IMR-90 (cell line): ENCODE measurements around the gene GRAMD4. TPM values are rescaled to one million over a fixed set of nuclear protein-coding genes. Genes with fewer than 3 reads are reported as not detected.

Experiments
- ATAC-seq: fragments of 200-7000 bp; cut with Tn5 transposase; 2 replicates; pipeline ENCODE4 v1.9.1; 2020; ENCODE audit warnings: low read depth, mild to moderate bottlenecking, moderate library complexity
- BruUV-seq: library from RNA; stranded (reverse); fragments of 400-500 nt; replicated peaks from 2 replicates; lab custom pipeline; 2021; lab: Mats Ljungman, UMichigan
- CTCF ChIA-PET: fragments of 300-600 bp; formaldehyde crosslinking; extraction: SDS; loops from one replicate; lab custom pipeline; 2021; ENCODE audit warnings: antibody characterized with exemption; lab: Yijun Ruan, JAX
- POLR2A ChIA-PET: fragments of 300-600 bp; sonication (Branson Sonifier 250); formaldehyde crosslinking; loops from one replicate; lab custom pipeline; 2022; ENCODE audit warnings: antibody characterized with exemption; ENCODE audit not compliant: unreplicated experiment; lab: Charles Lee
- DNase-seq: peaks from one replicate; pipeline ENCODE4 v3.0.0; 2013
- H2AFZ ChIP-seq: replicated peaks from 2 replicates; pipeline ENCODE3; 2013; ENCODE audit warnings: low read length, mild to moderate bottlenecking; ENCODE audit not compliant: poor library complexity
- H2AK5ac ChIP-seq: 2 replicates; pipeline ENCODE4 v1.6.1; 2013; ENCODE audit warnings: low read depth, low read length, inconsistent platforms
- H2AK9ac ChIP-seq: replicated peaks from 2 replicates; pipeline ENCODE3; 2013; ENCODE audit warnings: mild to moderate bottlenecking, low read depth, low read length, moderate library complexity; ENCODE audit not compliant: poor library complexity
- H2BK120ac ChIP-seq: 2 replicates; pipeline ENCODE4 v1.6.1; 2013; ENCODE audit warnings: low read depth, low read length, inconsistent platforms
- H2BK15ac ChIP-seq: 3 replicates; pipeline ENCODE4 v1.6.1; 2013; ENCODE audit warnings: low read depth, low read length, inconsistent platforms
- H2BK20ac ChIP-seq: 2 replicates; pipeline ENCODE4 v1.6.1; 2013; ENCODE audit warnings: low read depth, mild to moderate bottlenecking, inconsistent platforms, low read length, moderate library complexity
- H2BK5ac ChIP-seq: 2 replicates; pipeline ENCODE4 v1.6.1; 2013; ENCODE audit warnings: mild to moderate bottlenecking, low read depth, low read length, inconsistent platforms; ENCODE audit not compliant: poor library complexity, severe bottlenecking
- H3K14ac ChIP-seq: replicated peaks from 2 replicates; pipeline ENCODE4 v1.6.1; 2013; ENCODE audit warnings: low read depth, low read length, inconsistent platforms
- H3K18ac ChIP-seq: 2 replicates; pipeline ENCODE4 v1.6.1; 2013; ENCODE audit warnings: low read depth, low read length, control low read depth
- H3K23ac ChIP-seq: 2 replicates; pipeline ENCODE4 v1.6.1; 2013; ENCODE audit warnings: low read depth, low read length, inconsistent platforms
- H3K27ac ChIP-seq: 2 replicates; pipeline ENCODE4 v1.5.1; 2013; ENCODE audit warnings: mild to moderate bottlenecking, control low read depth, low read length; ENCODE audit not compliant: insufficient read depth
- H3K27me3 ChIP-seq: 2 replicates; pipeline ENCODE4 v1.6.1; 2013; ENCODE audit warnings: low read length; ENCODE audit not compliant: control insufficient read depth, insufficient read depth
- H3K36me3 ChIP-seq: 2 replicates; pipeline ENCODE4 v1.6.1; 2013; ENCODE audit warnings: low read length, mixed read lengths; ENCODE audit not compliant: control insufficient read depth, insufficient read depth
- H3K4ac ChIP-seq: 2 replicates; pipeline ENCODE4 v1.6.1; 2013; ENCODE audit warnings: low read depth, low read length, inconsistent platforms
- H3K4me1 ChIP-seq: 2 replicates; pipeline ENCODE4 v1.6.1; 2013; ENCODE audit warnings: low read length, mixed read lengths; ENCODE audit not compliant: control insufficient read depth, insufficient read depth
- H3K4me2 ChIP-seq: 2 replicates; pipeline ENCODE4 v1.6.1; 2013; ENCODE audit warnings: low read depth, mild to moderate bottlenecking, control low read depth, low read length, moderate library complexity
- H3K4me3 ChIP-seq: 2 replicates; pipeline ENCODE4 v1.5.1; 2013; ENCODE audit warnings: low read depth, mild to moderate bottlenecking, control low read depth, low read length, moderate library complexity; ENCODE audit not compliant: insufficient read depth
- H3K56ac ChIP-seq: 2 replicates; pipeline ENCODE4 v1.6.1; 2013; ENCODE audit warnings: low read length, inconsistent platforms; ENCODE audit not compliant: insufficient read depth; ENCODE audit errors: extremely low read depth
- H3K79me1 ChIP-seq, 2 experiments: 2 replicates each; pipeline ENCODE4 v1.6.1; 2013; ENCODE audit warnings: low read length in 2 of 2, inconsistent platforms in 1 of 2, low read depth in 1 of 2
- H3K9ac ChIP-seq: 2 replicates; pipeline ENCODE4 v1.6.1; 2013; ENCODE audit warnings: low read depth, low read length, control low read depth
- H3K9me1 ChIP-seq: 2 replicates; pipeline ENCODE4 v1.6.1; 2013; ENCODE audit warnings: low read length, inconsistent platforms; ENCODE audit not compliant: insufficient read depth
- H3K9me3 ChIP-seq: 2 replicates; pipeline ENCODE4 v1.6.1; 2013; ENCODE audit warnings: low read length; ENCODE audit not compliant: control insufficient read depth, insufficient read depth
- H4K20me1 ChIP-seq: 2 replicates; pipeline ENCODE4 v1.6.1; 2013; ENCODE audit warnings: low read length, inconsistent platforms; ENCODE audit not compliant: insufficient read depth
- H4K5ac ChIP-seq: 2 replicates; pipeline ENCODE4 v1.6.1; 2013; ENCODE audit warnings: mild to moderate bottlenecking, low read depth, low read length, control low read depth
- H4K8ac ChIP-seq, 2 experiments: 2 replicates each; pipeline ENCODE4 v1.6.1; 2013; ENCODE audit warnings: low read depth in 2 of 2, low read length in 2 of 2, control low read depth in 1 of 2, inconsistent platforms in 1 of 2
- H4K91ac ChIP-seq: 2 replicates; pipeline ENCODE4 v1.6.1; 2013; ENCODE audit warnings: low read depth, low read length, inconsistent platforms; ENCODE audit not compliant: insufficient read depth
- BHLHE40 ChIP-seq: fragments of 150-350 bp; IDR thresholded peaks from 2 replicates; pipeline ENCODE4 v1.6.1; 2016; ENCODE audit warnings: mild to moderate bottlenecking, low read depth, low read length
- CHD1 ChIP-seq: IDR thresholded peaks from 2 replicates; pipeline ENCODE4 v1.6.1; 2012; ENCODE audit warnings: low read depth, low read length, improper control_type of control experiment
- CTCF ChIP-seq: conservative IDR thresholded peaks from 2 replicates; pipeline ENCODE4 v1.5.1; 2012; ENCODE audit warnings: mild to moderate bottlenecking, low read depth, low read length, improper control_type of control experiment
- ELK1 ChIP-seq: fragments of 150-350 bp; IDR thresholded peaks from 2 replicates; pipeline ENCODE4 v1.6.1; 2016; ENCODE audit warnings: low read depth, mild to moderate bottlenecking, low read length, moderate library complexity, borderline replicate concordance
- POLR2A ChIP-seq: IDR thresholded peaks from 2 replicates; pipeline ENCODE4 v1.6.1; 2012; ENCODE audit warnings: mild to moderate bottlenecking, low read depth, low read length
- RAD21 ChIP-seq: IDR thresholded peaks from 2 replicates; pipeline ENCODE4 v1.6.1; 2012; ENCODE audit warnings: low read length, improper control_type of control experiment
- RCOR1 ChIP-seq: IDR thresholded peaks from 2 replicates; pipeline ENCODE4 v1.6.1; 2012; ENCODE audit warnings: mild to moderate bottlenecking, low read length, improper control_type of control experiment; ENCODE audit not compliant: insufficient replicate concordance
- USF2 ChIP-seq: fragments of 150-350 bp; IDR thresholded peaks from 2 replicates; pipeline ENCODE4 v1.6.1; 2017; ENCODE audit warnings: mild to moderate bottlenecking, antibody characterized with exemption, low read length, low read depth
- WGBS, 2 experiments: methylation state at CpG; one replicate each; pipeline versions ENCODE4 v1.1.5 to v1.1.7; 2013; ENCODE audit warnings: missing lambda C conversion rate in 2 of 2; ENCODE audit not compliant: insufficient read length in 1 of 2; ENCODE audit errors: extremely low coverage in 2 of 2; 5-methylcytosine and 5-hydroxymethylcytosine counted together
- dilution Hi-C: fragments of 300-500 bp; cut with HindIII; formaldehyde crosslinking; loops from one replicate; pipeline ENCODE4 v1.14.3; 2018; ENCODE audit warnings: low sequenced_read_pairs; ENCODE audit not compliant: unreplicated experiment
- in situ Hi-C: fragments of 300-500 bp; cut with MboI; formaldehyde crosslinking; loops from 3 replicates; pipeline ENCODE4 v1.14.3; 2019; ENCODE audit warnings: low sequenced_read_pairs, inconsistent platforms, mixed read lengths
- intact Hi-C: fragments of 100-400 bp; cut with micrococcal nuclease; formaldehyde crosslinking; loops from 2 replicates; pipeline ENCODE4 v1.10.0; 2022
- polyA plus RNA-seq, 3 experiments: library from polyadenylated mRNA; depleted of rRNA; stranded (reverse); fragments of >200 nt; gene quantifications; 2 replicates each; pipeline ENCODE4 v1.2.3, GENCODE V29; 2012; ENCODE audit warnings: low replicate concordance in 1 of 3
- total RNA-seq: library from RNA; depleted of rRNA; stranded (reverse); fragments of >200 nt; gene quantifications from 2 replicates; pipeline ENCODE4 v1.2.3, GENCODE V29; 2012

GRAMD4 gene
- total and polyA plus RNA-seq, 2 of the 4 experiments (the other 2 are of a cell fraction), result 2.7 to 5.8 TPM

- no peak for TF ChIP-seq CTCF
These were observed 18.6 kb downstream of the GRAMD4 start (continued) for GRCh38 chr22:46638601-46639431.

GRCh38 chr22:46639843-46640242 is 19.7 kb downstream of the GRAMD4 start:
- Histone ChIP-seq H3K79me1 (peaks cover 0 to 3% of the 10 kb centered on the region in 2 experiments; a peak in 2 of 4 replicates), H2BK5ac (no peak overlapping the region), H4K91ac (no peak overlapping the region), H2BK15ac (no peak overlapping the region), H3K4ac (no peak overlapping the region), H2AK5ac (no peak overlapping the region), H4K5ac (no peak overlapping the region), H3K9me3 (no peaks in the 10 kb centered on the region), H3K56ac (no peak overlapping the region), H3K18ac (no peak overlapping the region; the same call in 1 of the 2 replicates), H3K4me2 (no peak overlapping the region), H3K9me1 (peaks cover 3% of the 10 kb centered on the region; the same call in 1 of the 2 replicates), H3K9ac (no peak overlapping the region), H3K36me3 (no peaks in the 10 kb centered on the region; the same call in 1 of the 2 replicates), H2AFZ (no peak overlapping the region), H4K8ac (no peak overlapping the region), H3K27ac (no peak overlapping the region), H2AK9ac (no peak overlapping the region), H2BK20ac (peak overlapping the region; percentile 23; the same call in 1 of the 2 replicates), H3K4me1 (peaks cover 10% of the 10 kb centered on the region), H3K14ac (no peak overlapping the region), H3K23ac (no peak overlapping the region), H3K4me3 (no peak overlapping the region), H2BK120ac (no peak overlapping the region), H3K27me3 (no peaks in the 10 kb centered on the region), H4K20me1 (peaks cover 9% of the 10 kb centered on the region; the same call in 1 of the 2 replicates)
- intact Hi-C loops, result loop anchor here (5.0 kb wide), 1 partner anchor 63 kb away; no protein-coding TSS in a partner anchor
- ATAC-seq, result peak; percentile 48
- dilution Hi-C loops, result no loop called here
- BruUV-seq, result no TSS peak
- DNase-seq, result peak; percentile 7
- in situ Hi-C loops, result no loop called here
- ChIA-PET CTCF (no interaction called here), POLR2A (no interaction called here)
- WGBS, 2 experiments, result 87% methylated on average over 7 of the region's 11 CpGs; no CpG with 5 or more reads in 1 of the 2 experiments
- TF ChIP-seq CHD1 (no peak), USF2 (no peak), RCOR1 (no peak), BHLHE40 (no peak), ELK1 (no peak), RAD21 (no peak), CTCF (no peak), POLR2A (no peak)
